Measurements from ENCODE around the gene PDCD4.

The PDCD4 gene

DNA sequence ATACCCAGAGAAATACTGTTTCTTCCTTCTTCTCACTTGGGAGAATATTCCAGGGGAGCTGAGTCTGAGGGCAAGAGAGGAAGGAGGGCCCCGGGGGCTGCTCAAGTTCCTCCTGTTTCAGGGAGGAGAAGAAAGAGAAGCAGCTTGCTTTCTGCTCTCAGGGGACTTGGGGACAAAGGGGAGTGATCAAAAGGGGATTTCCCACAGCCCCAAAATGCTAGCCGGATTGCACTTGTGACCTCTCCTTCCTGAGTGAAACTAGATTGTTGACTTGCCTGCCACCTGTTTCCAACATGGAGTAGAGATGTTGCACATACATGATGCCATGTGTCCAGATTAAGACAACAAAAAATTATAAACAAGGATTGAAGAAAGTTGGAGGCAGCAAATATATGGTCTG is 28.7 kb upstream of the PDCD4 start:
- H3K27ac ChIP-seq (ENCODE audit: low read depth, low read length) = no peak overlapping the region
- H3K4me3 ChIP-seq (ENCODE audit: low read depth, low read length) = no peak overlapping the region
- H3K9me3 ChIP-seq (ENCODE audit: control insufficient read depth, insufficient read depth, low read depth, low read length) = no peaks in the 10 kb centered on the region
- H3K27me3 ChIP-seq (ENCODE audit: control insufficient read depth, insufficient read depth, low read length) = no peaks in the 10 kb centered on the region
- no peak overlapping the region for H3K9ac ChIP-seq (ENCODE audit: low read length)
- peaks cover 19% of the 10 kb centered on the region for H3K4me1 ChIP-seq (ENCODE audit: control insufficient read depth, insufficient read depth, low read length)
- no peaks in the 10 kb centered on the region for H3K36me3 ChIP-seq (ENCODE audit: control insufficient read depth, insufficient read depth, low read length)

DNA sequence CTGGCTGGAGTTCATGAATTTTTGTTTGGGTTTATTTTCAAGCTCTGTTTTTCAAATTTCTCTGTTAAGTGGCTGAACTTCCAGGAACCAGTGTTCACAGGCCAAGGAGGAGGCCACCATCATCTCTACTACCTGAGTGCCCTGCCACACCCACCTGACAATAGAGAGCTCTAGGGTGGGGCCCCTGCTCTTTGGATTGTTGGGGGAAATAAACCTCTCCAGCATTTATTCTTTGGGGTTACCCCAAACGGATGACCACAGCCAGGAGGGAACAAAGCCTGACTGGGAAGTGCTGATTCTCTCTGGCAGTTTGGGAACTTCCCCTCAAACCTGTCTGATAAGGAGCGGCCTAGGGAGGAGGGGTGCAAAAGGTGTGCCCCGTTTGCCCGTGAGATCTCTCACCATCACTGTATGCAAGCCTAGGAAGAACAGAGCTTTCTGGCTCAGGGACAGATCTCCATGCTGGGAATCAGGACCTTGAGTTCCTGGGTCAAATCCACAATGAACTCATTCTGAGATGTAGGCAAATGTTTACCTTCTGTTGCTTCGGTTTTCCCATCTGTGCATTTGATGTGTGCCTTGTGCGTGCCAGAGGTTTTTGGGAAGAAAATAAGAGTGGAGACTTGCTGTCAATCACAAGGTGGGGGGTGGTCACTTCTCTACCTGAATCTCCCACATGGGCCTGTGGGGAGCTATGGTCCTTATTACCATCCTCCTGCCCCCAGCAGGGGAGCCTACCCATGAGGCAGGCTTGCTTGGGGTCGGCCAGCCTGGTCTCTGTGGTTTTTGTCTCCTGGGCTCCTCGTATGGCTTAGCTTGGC is 27.7 kb upstream of the PDCD4 start:
- Histone ChIP-seq H3K27ac (ENCODE audit: low read depth, low read length) (no peak overlapping the region), H3K36me3 (ENCODE audit: control insufficient read depth, insufficient read depth, low read length) (no peaks in the 10 kb centered on the region), H3K27me3 (ENCODE audit: control insufficient read depth, insufficient read depth, low read length) (no peaks in the 10 kb centered on the region), H3K4me1 (ENCODE audit: control insufficient read depth, insufficient read depth, low read length) (peaks cover 19% of the 10 kb centered on the region), H3K9ac (ENCODE audit: low read length) (no peak overlapping the region), H3K4me3 (ENCODE audit: low read depth, low read length) (no peak overlapping the region), H3K9me3 (ENCODE audit: control insufficient read depth, insufficient read depth, low read depth, low read length) (no peaks in the 10 kb centered on the region)

DNA sequence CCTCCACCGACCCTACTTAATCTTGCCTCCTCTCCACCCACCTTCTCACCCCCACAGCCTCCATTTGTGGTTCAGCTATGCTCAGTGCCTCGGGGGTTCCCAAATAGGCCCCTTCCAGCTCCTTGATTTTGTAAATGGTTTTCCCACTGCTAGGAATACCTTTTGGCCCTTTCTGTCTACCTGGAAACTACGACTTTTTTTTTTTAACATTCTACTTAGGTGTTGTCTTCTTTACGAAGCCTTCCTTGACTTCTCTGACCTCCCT is 27.2 kb upstream of the PDCD4 start:
- Histone ChIP-seq H3K27me3 (ENCODE audit: control insufficient read depth, insufficient read depth, low read length) (no peaks in the 10 kb centered on the region), H3K9me3 (ENCODE audit: control insufficient read depth, insufficient read depth, low read depth, low read length) (no peaks in the 10 kb centered on the region), H3K4me1 (ENCODE audit: control insufficient read depth, insufficient read depth, low read length) (peaks cover 19% of the 10 kb centered on the region), H3K27ac (ENCODE audit: low read depth, low read length) (no peak overlapping the region), H3K4me3 (ENCODE audit: low read depth, low read length) (no peak overlapping the region), H3K36me3 (ENCODE audit: control insufficient read depth, insufficient read depth, low read length) (no peaks in the 10 kb centered on the region), H3K9ac (ENCODE audit: low read length) (no peak overlapping the region)

DNA sequence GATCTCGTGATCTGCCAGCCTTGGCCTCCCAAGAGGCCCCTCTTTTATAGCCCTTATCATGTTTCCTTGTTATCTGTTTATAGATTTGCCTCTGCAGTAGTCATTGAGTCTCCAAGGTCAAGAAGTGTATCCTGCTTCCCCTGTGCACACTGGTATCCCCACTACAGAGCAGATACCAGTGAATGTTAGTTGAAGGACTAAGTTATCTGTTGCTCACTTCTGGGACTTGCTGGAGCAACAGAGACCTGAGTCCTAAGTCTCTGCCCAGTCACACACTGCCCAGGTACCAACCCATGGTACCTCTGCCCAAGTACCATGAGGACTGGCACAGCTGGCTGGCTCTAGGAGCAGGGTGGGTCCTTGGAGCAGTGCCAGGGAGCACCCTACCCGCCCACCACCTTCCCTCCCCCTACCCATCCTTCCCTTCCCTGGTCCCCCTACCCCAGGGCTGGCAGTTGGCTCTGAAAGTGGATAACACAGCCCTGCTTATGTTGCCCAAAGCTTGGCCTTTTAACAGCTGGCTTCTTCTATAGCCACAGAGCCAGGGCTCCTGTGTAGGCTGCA is 26.5 kb upstream of the PDCD4 start:
- Histone ChIP-seq H3K4me3 (ENCODE audit: low read depth, low read length) (no peak overlapping the region), H3K9me3 (ENCODE audit: control insufficient read depth, insufficient read depth, low read depth, low read length) (no peaks in the 10 kb centered on the region), H3K4me1 (ENCODE audit: control insufficient read depth, insufficient read depth, low read length) (peaks cover 19% of the 10 kb centered on the region), H3K27me3 (ENCODE audit: control insufficient read depth, insufficient read depth, low read length) (no peaks in the 10 kb centered on the region), H3K9ac (ENCODE audit: low read length) (no peak overlapping the region), H3K36me3 (ENCODE audit: control insufficient read depth, insufficient read depth, low read length) (no peaks in the 10 kb centered on the region), H3K27ac (ENCODE audit: low read depth, low read length) (no peak overlapping the region)

DNA sequence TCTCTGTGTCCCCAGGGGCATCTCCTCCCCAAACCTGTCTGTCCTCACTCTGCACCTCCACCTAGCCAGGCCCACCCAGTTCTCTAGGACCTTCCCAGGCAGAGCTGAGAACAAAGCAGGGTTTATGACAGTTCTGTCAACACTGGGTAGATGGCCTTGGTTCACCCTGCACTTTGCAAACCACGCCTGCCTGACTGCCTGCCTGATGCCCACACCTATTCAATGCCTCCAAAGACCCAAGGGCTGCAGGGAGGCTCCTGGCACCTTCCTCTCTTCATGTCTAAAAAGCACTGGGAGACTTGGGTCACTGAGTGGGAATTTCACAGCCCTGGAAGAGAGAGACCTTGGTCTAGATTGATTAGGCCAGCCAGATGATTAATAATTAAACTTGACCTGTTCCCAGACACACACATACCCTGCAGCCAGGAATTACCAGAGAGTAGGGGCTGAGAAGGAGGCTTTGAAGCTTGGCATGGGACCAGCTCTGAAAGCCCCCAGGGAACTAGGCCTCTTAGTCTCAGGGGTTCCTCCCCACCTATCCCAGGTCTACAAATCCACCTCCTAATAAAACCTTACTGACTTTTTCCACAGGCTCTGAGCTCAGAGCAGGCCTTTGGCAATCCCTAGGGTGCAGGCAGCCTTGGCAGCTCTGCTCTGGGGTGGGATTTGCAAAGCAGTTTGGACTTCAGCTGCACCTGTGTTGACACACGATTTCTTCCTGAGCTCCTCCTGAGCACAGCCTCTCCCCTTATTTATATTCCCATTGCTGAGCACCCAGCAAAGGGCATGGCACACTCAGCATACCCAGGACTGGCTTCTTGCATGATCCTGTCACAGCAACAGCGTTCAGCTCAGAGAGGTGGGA is 25.7 kb upstream of the PDCD4 start:
- Histone ChIP-seq H3K9me3 (ENCODE audit: control insufficient read depth, insufficient read depth, low read depth, low read length) (no peaks in the 10 kb centered on the region), H3K4me3 (ENCODE audit: low read depth, low read length) (no peak overlapping the region), H3K27ac (ENCODE audit: low read depth, low read length) (no peak overlapping the region), H3K4me1 (ENCODE audit: control insufficient read depth, insufficient read depth, low read length) (peaks cover 14% of the 10 kb centered on the region; the same call in 1 of the 2 replicates), H3K27me3 (ENCODE audit: control insufficient read depth, insufficient read depth, low read length) (no peaks in the 10 kb centered on the region), H3K9ac (ENCODE audit: low read length) (no peak overlapping the region), H3K36me3 (ENCODE audit: control insufficient read depth, insufficient read depth, low read length) (no peaks in the 10 kb centered on the region)

DNA sequence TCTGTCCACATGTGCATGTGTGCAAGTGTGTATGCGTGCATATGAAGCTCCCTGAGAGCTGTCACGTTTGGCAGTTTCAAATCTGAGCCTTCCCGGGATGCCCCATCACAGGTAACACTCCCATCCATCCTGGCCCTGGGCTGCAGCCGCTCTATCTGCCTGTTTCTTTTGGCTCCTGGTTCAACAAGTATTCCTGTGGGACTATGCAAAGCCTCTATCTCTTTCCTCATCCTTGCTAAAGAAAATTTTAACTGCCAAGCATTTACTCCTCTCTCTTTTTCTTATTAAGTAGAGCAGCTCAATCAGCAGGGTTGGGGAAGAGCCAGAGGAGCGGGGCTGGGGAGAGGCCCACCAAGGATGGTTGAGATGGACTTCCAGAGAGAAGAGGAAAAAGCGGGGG is 24.4 kb upstream of the PDCD4 start:
- Histone ChIP-seq H3K36me3 (ENCODE audit: control insufficient read depth, insufficient read depth, low read length) (no peaks in the 10 kb centered on the region), H3K4me3 (ENCODE audit: low read depth, low read length) (no peak overlapping the region), H3K4me1 (ENCODE audit: control insufficient read depth, insufficient read depth, low read length) (peaks cover 3% of the 10 kb centered on the region; the same call in 1 of the 2 replicates), H3K9me3 (ENCODE audit: control insufficient read depth, insufficient read depth, low read depth, low read length) (no peaks in the 10 kb centered on the region), H3K27ac (ENCODE audit: low read depth, low read length) (no peak overlapping the region), H3K9ac (ENCODE audit: low read length) (no peak overlapping the region), H3K27me3 (ENCODE audit: control insufficient read depth, insufficient read depth, low read length) (no peaks in the 10 kb centered on the region)

DNA sequence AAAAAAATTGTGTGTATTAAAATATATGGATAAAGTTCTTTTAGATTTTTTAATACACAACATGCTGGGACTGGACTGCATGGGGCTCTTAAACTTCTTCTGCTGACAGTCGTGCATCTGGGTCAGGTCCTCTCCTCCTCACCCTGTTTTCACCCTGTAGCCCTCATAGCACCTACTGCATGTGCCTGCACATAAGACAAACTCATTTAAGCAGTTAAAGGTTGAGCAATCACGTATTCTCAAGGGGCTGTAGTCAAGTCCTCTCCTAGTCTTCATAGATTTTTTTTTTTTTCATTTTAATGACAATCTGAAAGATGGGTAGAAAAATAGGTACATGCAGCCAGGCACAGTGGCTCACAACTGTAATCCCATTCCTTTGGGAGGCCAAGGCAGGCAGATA is 23.6 kb upstream of the PDCD4 start:
- Histone ChIP-seq H3K9me3 (ENCODE audit: control insufficient read depth, insufficient read depth, low read depth, low read length) (no peaks in the 10 kb centered on the region), H3K4me3 (ENCODE audit: low read depth, low read length) (no peak overlapping the region), H3K9ac (ENCODE audit: low read length) (no peak overlapping the region), H3K27me3 (ENCODE audit: control insufficient read depth, insufficient read depth, low read length) (no peaks in the 10 kb centered on the region), H3K4me1 (ENCODE audit: control insufficient read depth, insufficient read depth, low read length) (peaks cover 2% of the 10 kb centered on the region; the same call in 1 of the 2 replicates), H3K27ac (ENCODE audit: low read depth, low read length) (no peak overlapping the region), H3K36me3 (ENCODE audit: control insufficient read depth, insufficient read depth, low read length) (no peaks in the 10 kb centered on the region)

DNA sequence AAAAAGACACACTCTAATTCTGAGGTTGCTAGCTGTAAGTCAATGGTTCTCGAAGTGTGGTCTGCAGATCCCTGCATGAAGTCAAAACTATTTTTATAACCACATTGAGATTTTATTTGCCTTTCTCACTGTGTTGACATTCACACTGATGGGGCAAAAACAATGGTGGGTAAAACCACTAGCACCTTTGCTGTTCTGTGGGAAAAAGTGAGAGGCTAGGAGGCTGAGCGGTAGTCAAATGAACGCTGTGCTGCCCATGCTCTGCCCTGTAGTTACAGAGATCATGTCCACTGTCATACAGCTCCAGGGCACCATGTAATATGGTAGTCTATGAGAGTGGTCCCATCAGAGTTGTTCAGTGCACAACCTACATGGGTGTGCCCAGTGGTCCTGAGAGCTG is 21.6 kb upstream of the PDCD4 start:
- Histone ChIP-seq H3K4me3 (ENCODE audit: low read depth, low read length) (no peak overlapping the region), H3K4me1 (ENCODE audit: control insufficient read depth, insufficient read depth, low read length) (peaks cover 2% of the 10 kb centered on the region; the same call in 1 of the 2 replicates), H3K27me3 (ENCODE audit: control insufficient read depth, insufficient read depth, low read length) (no peaks in the 10 kb centered on the region), H3K36me3 (ENCODE audit: control insufficient read depth, insufficient read depth, low read length) (no peaks in the 10 kb centered on the region), H3K27ac (ENCODE audit: low read depth, low read length) (no peak overlapping the region), H3K9ac (ENCODE audit: low read length) (no peak overlapping the region), H3K9me3 (ENCODE audit: control insufficient read depth, insufficient read depth, low read depth, low read length) (0 out of 2 replicates have a peak, but pooled peaks cover 2% of the 10 kb centered on the region)

DNA sequence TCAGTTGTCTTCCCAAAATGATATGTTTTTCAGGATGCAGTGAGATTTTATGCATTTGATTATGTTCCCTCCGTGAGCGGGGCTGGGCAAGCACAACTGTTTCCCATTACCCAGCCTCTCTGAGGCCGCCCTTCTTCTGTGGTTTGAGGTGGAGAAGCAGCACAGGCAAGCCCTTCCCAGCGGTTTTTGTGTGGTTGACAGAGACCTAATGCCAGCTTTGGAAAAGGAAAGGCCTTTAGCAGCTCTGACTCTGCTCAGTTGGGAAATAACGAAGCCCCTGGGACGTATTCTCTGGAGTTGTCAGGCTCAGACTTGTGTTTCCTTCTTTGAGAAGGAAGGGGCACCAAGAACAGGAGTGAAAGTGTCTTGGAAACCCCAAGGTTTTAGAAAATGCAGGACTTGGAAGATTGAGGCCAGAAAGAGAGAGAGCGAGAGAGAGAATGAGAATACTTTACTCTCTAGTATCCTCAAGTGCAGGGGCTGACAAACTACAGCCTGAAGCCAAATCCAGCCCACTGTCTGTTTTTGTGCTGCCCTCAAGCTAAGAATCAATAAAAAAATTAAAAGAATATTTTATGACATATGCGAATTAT is 20.6 kb upstream of the PDCD4 start:
- no peaks in the 10 kb centered on the region for H3K27me3 ChIP-seq (ENCODE audit: control insufficient read depth, insufficient read depth, low read length)
- H3K9ac ChIP-seq (ENCODE audit: low read length) = no peak overlapping the region
- H3K27ac ChIP-seq (ENCODE audit: low read depth, low read length) = no peak overlapping the region
- H3K36me3 ChIP-seq (ENCODE audit: control insufficient read depth, insufficient read depth, low read length) = no peaks in the 10 kb centered on the region
- H3K4me3 ChIP-seq (ENCODE audit: low read depth, low read length) = no peak overlapping the region
- H3K9me3 ChIP-seq (ENCODE audit: control insufficient read depth, insufficient read depth, low read depth, low read length) = peaks cover 5% of the 10 kb centered on the region; the same call in 1 of the 2 replicates
- H3K4me1 ChIP-seq (ENCODE audit: control insufficient read depth, insufficient read depth, low read length) = peaks cover 2% of the 10 kb centered on the region; the same call in 1 of the 2 replicates

DNA sequence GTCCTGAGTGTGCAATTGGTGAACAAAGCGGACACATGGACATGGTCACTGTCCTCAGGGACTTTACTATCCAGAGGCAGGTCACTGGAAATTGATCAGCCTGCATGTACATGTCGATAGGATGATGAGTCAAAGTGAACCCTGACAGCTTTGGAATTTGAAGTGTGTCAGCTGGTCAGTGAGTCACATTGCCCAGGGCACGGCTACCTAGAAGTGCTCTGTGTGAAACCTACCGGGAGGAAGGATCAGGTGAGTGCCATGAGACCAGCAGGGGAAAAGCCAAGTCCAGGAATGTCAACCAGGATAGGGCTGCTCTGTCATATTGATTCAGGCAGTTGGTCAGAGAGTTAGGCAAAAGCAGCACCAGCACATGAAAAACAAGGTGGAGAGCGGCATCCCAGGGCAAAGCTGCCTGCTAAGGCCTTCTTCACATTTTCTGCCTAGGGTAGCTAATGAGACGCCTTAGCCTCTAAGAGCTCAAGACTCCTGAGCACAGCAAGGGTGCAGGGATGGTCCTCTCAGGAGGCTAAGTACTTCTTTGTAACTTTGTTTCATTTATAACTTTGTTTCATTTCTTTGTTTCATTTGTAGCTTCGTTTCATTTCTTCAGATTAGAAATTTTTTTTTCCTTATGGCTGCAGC is 19.4 kb upstream of the PDCD4 start:
- no peak overlapping the region for H3K9ac ChIP-seq (ENCODE audit: low read length)
- no peaks in the 10 kb centered on the region for H3K36me3 ChIP-seq (ENCODE audit: control insufficient read depth, insufficient read depth, low read length)
- H3K27me3 ChIP-seq (ENCODE audit: control insufficient read depth, insufficient read depth, low read length) = no peaks in the 10 kb centered on the region
- no peak overlapping the region for H3K27ac ChIP-seq (ENCODE audit: low read depth, low read length)
- H3K4me3 ChIP-seq (ENCODE audit: low read depth, low read length) = no peak overlapping the region
- no peaks in the 10 kb centered on the region; the same call in 1 of the 2 replicates for H3K4me1 ChIP-seq (ENCODE audit: control insufficient read depth, insufficient read depth, low read length)
- peaks cover 5% of the 10 kb centered on the region; the same call in 1 of the 2 replicates for H3K9me3 ChIP-seq (ENCODE audit: control insufficient read depth, insufficient read depth, low read depth, low read length)
